OCI-LY7 (cell line): Measurements from ENCODE around the gene DHRS3. TPM values are rescaled to one million over a fixed set of nuclear protein-coding genes. Genes with fewer than 3 reads are reported as not detected.

ENCODE experiments used
- BruUV-seq: library from RNA; stranded (reverse); fragments of 400-500 nt; replicated peaks from 2 replicates; lab custom pipeline; 2021; lab: Mats Ljungman, UMichigan
- CTCF ChIA-PET: fragments of 300-600 bp; sonication (Branson Sonifier 250); formaldehyde crosslinking; loops from one replicate; lab custom pipeline; 2022; ENCODE audit warnings: antibody characterized with exemption; ENCODE audit not compliant: unreplicated experiment; lab: Charles Lee
- POLR2A ChIA-PET: fragments of 300-600 bp; sonication (Branson Sonifier 250); formaldehyde crosslinking; loops from one replicate; lab custom pipeline; 2022; ENCODE audit warnings: antibody characterized with exemption; lab: Charles Lee
- DNase-seq: peaks from one replicate; pipeline ENCODE4 v3.0.0-alpha.2; 2015; ENCODE audit warnings: low spot score
- H2AFZ ChIP-seq: fragments of 200-600 bp; sonication (generic), shearing (Covaris generic); 2 replicates; pipeline ENCODE4 v1.6.1; 2014; ENCODE audit warnings: mild to moderate bottlenecking, antibody characterized with exemption, low read length, moderate library complexity
- H3K27ac ChIP-seq: fragments of 200-600 bp; sonication (generic); 2 replicates; pipeline ENCODE4 v1.5.1; 2014; ENCODE audit warnings: mixed run types, low read depth, mild to moderate bottlenecking, moderate library complexity, low read length, inconsistent platforms; ENCODE audit not compliant: poor library complexity, severe bottlenecking
- H3K36me3 ChIP-seq: fragments of 200-600 bp; sonication (generic); 2 replicates; pipeline ENCODE4 v1.6.1; 2014; ENCODE audit warnings: mild to moderate bottlenecking, antibody characterized with exemption, low read length, moderate library complexity, mixed read lengths; ENCODE audit not compliant: insufficient read depth
- H3K4me1 ChIP-seq: fragments of 200-600 bp; sonication (generic); 2 replicates; pipeline ENCODE4 v1.5.1; 2014; ENCODE audit warnings: mild to moderate bottlenecking, low read length; ENCODE audit not compliant: insufficient read depth, poor library complexity, severe bottlenecking
- H3K4me2 ChIP-seq: fragments of 200-600 bp; sonication (generic); 2 replicates; pipeline ENCODE4 v1.6.1; 2014; ENCODE audit warnings: mild to moderate bottlenecking, low read length
- H3K4me3 ChIP-seq: fragments of 200-600 bp; sonication (generic); 2 replicates; pipeline ENCODE4 v1.5.1; 2014; ENCODE audit warnings: mild to moderate bottlenecking, low read depth, low read length; ENCODE audit not compliant: poor library complexity, severe bottlenecking
- H3K79me2 ChIP-seq: fragments of 200-600 bp; sonication (generic); 2 replicates; pipeline ENCODE4 v1.6.1; 2016; ENCODE audit warnings: low read depth, mild to moderate bottlenecking, low read length, moderate library complexity, mixed read lengths; ENCODE audit not compliant: insufficient read depth
- H3K9me2 ChIP-seq: fragments of 200-600 bp; sonication (generic); 2 replicates; pipeline ENCODE4 v1.6.1; 2016; ENCODE audit warnings: mild to moderate bottlenecking, low read length, mixed read lengths; ENCODE audit not compliant: insufficient read depth
- H3K9me3 ChIP-seq: fragments of 200-600 bp; sonication (generic); 2 replicates; pipeline ENCODE4 v1.6.1; 2014; ENCODE audit warnings: mild to moderate bottlenecking, mixed run types, low read length, mixed read lengths
- H4K20me1 ChIP-seq: fragments of 200-600 bp; sonication (generic); 2 replicates; pipeline ENCODE4 v1.6.1; 2014; ENCODE audit warnings: mild to moderate bottlenecking, antibody characterized with exemption, low read length, moderate library complexity, mixed read lengths; ENCODE audit not compliant: insufficient read depth
- CTCF ChIP-seq: fragments of 200-600 bp; sonication (generic); conservative IDR thresholded peaks from 2 replicates; pipeline ENCODE4 v1.5.1; 2014; ENCODE audit warnings: mild to moderate bottlenecking, antibody characterized with exemption, low read length, moderate library complexity, mixed read lengths
- EZH2phosphoT487 ChIP-seq: fragments of 200-600 bp; sonication (generic); IDR thresholded peaks from 2 replicates; pipeline ENCODE4 v1.6.1; 2018; ENCODE audit warnings: low read depth, borderline replicate concordance, mild to moderate bottlenecking, mixed run types, antibody characterized with exemption, low read length, moderate library complexity, mixed read lengths
- intact Hi-C: fragments of 100-400 bp; cut with micrococcal nuclease; formaldehyde crosslinking; loops from one replicate; pipeline ENCODE4 v1.10.0; 2022; ENCODE audit not compliant: unreplicated experiment
- total RNA-seq, 2 experiments: library from RNA; depleted of rRNA in 1 of 2; stranded (reverse); fragments of >200 nt in 1 of 2; shearing (Covaris generic) in 1 of 2; gene quantifications; 2 replicates each; pipeline ENCODE4 v1.2.3, GENCODE V29; 2014 to 2022

DHRS3 gene
- total RNA-seq, 2 experiments from 2014 or later, result not detected

DNA sequence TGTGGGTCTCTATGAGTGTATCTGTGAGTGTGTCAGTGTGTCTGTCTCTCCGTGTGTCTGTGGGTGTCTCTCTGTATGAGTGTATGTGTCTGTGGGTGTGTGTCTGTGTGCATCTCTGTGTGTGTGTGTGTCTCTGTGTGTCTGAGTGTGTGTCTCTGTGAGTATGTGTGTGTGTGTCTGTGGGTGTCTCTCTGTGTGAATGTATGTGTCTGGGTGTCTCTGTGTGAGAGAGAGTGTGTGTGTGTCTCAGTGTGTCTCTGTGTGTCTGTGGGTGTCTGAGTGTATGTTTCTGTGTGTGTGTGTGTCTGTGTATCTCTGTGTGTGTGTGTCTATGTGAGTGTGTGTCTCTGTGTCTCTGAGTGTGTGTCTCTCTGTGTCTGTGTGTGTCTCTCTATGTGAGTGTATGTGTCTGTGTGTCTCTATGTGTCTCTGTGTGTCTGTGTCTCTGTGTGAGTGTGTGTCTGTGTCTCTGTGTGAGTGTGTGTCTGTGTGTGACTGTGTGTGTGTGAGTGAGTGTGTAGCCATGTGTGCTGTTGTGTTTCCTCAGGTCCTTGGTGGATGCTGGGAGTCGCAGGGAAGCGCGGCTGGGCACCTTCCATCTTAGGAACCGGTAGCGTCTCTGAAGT, 33.0 kb downstream of the DHRS3 start:
- H3K4me2 ChIP-seq, result no peak overlapping the region
- H2AFZ ChIP-seq, result no peak overlapping the region
- H3K27ac ChIP-seq, result no peak overlapping the region
- H4K20me1 ChIP-seq, result no peaks in the 10 kb centered on the region
- no peaks in the 10 kb centered on the region for H3K9me3 ChIP-seq
- no peaks in the 10 kb centered on the region for H3K36me3 ChIP-seq
- CTCF ChIA-PET, result no interaction called here
- DNase-seq, result no peak
- intact Hi-C loops, result no loop called here
- POLR2A ChIA-PET, result no interaction called here
- no peaks in the 10 kb centered on the region for H3K4me1 ChIP-seq
- no TSS peak for BruUV-seq
- no peaks in the 10 kb centered on the region for H3K9me2 ChIP-seq
- no peak overlapping the region for H3K4me3 ChIP-seq
- TF ChIP-seq CTCF, result no peak
- TF ChIP-seq EZH2phosphoT487, result no peak
- no peaks in the 10 kb centered on the region for H3K79me2 ChIP-seq

- Histone ChIP-seq H3K4me3 (no peak overlapping the region), H3K79me2 (no peaks in the 10 kb centered on the region), H3K4me1 (no peaks in the 10 kb centered on the region), H2AFZ (no peak overlapping the region), H3K4me2 (no peak overlapping the region), H3K27ac (no peak overlapping the region), H3K36me3 (no peaks in the 10 kb centered on the region), H3K9me2 (no peaks in the 10 kb centered on the region), H4K20me1 (no peaks in the 10 kb centered on the region), H3K9me3 (no peaks in the 10 kb centered on the region)
- ChIA-PET POLR2A (no interaction called here), CTCF (no interaction called here)
- no peak for DNase-seq
- BruUV-seq, result no TSS peak
- TF ChIP-seq EZH2phosphoT487 (no peak), CTCF (no peak)
- intact Hi-C loops, result no loop called here
Measured at GRCh38 chr1:12583484-12583883, 34.5 kb downstream of the DHRS3 start.

GRCh38 chr1:12582649-12583048, 35.4 kb downstream of the DHRS3 start:
- no peaks in the 10 kb centered on the region for H3K9me3 ChIP-seq
- DNase-seq, result no peak
- POLR2A ChIA-PET, result no interaction called here

More at GRCh38 chr1:12582649-12583048, 35.4 kb downstream of the DHRS3 start:
- BruUV-seq, result no TSS peak
- no peaks in the 10 kb centered on the region for H3K4me1 ChIP-seq
- no peak overlapping the region for H3K27ac ChIP-seq
- intact Hi-C loops, result no loop called here
- no peaks in the 10 kb centered on the region for H3K79me2 ChIP-seq
- H3K4me2 ChIP-seq, result no peak overlapping the region
- H3K9me2 ChIP-seq, result no peaks in the 10 kb centered on the region
- no peaks in the 10 kb centered on the region for H3K36me3 ChIP-seq
- CTCF ChIA-PET, result no interaction called here
- no peak for TF ChIP-seq CTCF
- TF ChIP-seq EZH2phosphoT487, result no peak
- no peak overlapping the region for H3K4me3 ChIP-seq
- no peak overlapping the region for H2AFZ ChIP-seq
- H4K20me1 ChIP-seq, result no peaks in the 10 kb centered on the region
